ENCODE results near the gene IFI35.

The IFI35 gene

GRCh38 chr17:42980766-42981397, 25.7 kb upstream of the IFI35 start (continued):
- TF ChIP-seq TCF7L2 (IDR thresholded peaks at IDR 0.05; ENCODE audit: borderline replicate concordance, low read depth, low read length), result no peak
- TF ChIP-seq KLF7 (tag by site-specific recombination; IDR thresholded peaks at IDR 0.05; ENCODE audit: borderline replicate concordance), result no peak
- TF ChIP-seq YY1 (tag by site-specific recombination; IDR thresholded peaks at IDR 0.05), result no peak
- no peak for TF ChIP-seq ZNF157 (tag by site-specific recombination; IDR thresholded peaks at IDR 0.05)
- TF ChIP-seq ZBTB1 (tag by site-specific recombination; IDR thresholded peaks at IDR 0.05), result no peak
- no peak for TF ChIP-seq HOXA7 (CRISPR knock-in tag; IDR thresholded peaks at IDR 0.05; ENCODE audit: borderline replicate concordance)
- no peak for TF ChIP-seq ZNF184 (tag by site-specific recombination; IDR thresholded peaks at IDR 0.05)
- TF ChIP-seq GLI4 (tag by site-specific recombination; IDR thresholded peaks at IDR 0.05), result no peak
- TF ChIP-seq ZNF768 (tag by site-specific recombination; IDR thresholded peaks at IDR 0.05), result no peak
- peak; percentile 34; the same call in 1 of the 2 replicates for TF ChIP-seq ZBTB11 (tag by site-specific recombination; conservative IDR thresholded peaks at IDR 0.05; ENCODE audit: low read depth)
- TF ChIP-seq ZBTB48 (tag by site-specific recombination; IDR thresholded peaks at IDR 0.05), result peak; percentile 24; the same call in 1 of the 2 replicates
- no peak for TF ChIP-seq OSR2 (tag by site-specific recombination; IDR thresholded peaks at IDR 0.05)
- no peak for TF ChIP-seq ZNF324 (tag by site-specific recombination; IDR thresholded peaks at IDR 0.05)
- no peak for TF ChIP-seq ZXDB (tag by site-specific recombination; IDR thresholded peaks at IDR 0.05)
- no peak for TF ChIP-seq ZIC2 (tag by site-specific recombination; IDR thresholded peaks at IDR 0.05)
- TF ChIP-seq ZNF221 (tag by site-specific recombination; IDR thresholded peaks at IDR 0.05; ENCODE audit: borderline replicate concordance), result no peak
- TF ChIP-seq ZNF707 (tag by site-specific recombination; IDR thresholded peaks at IDR 0.05), result no peak
- no peak for TF ChIP-seq TRIM28 (IDR thresholded peaks at IDR 0.05; ENCODE audit: borderline replicate concordance, low read length)
- TF ChIP-seq ZNF580 (tag by site-specific recombination; IDR thresholded peaks at IDR 0.05), result peak; percentile 90
- no peak for TF ChIP-seq ZSCAN5A (tag by site-specific recombination; IDR thresholded peaks at IDR 0.05)
- TF ChIP-seq ZBTB8A (tag by site-specific recombination; IDR thresholded peaks at IDR 0.05), result 0 out of 2 replicates have a peak, but pooled peaks have one; percentile 5
- TF ChIP-seq ZBTB17 (tag by site-specific recombination; IDR thresholded peaks at IDR 0.05), result peak; percentile 90
- 0 out of 2 replicates have a peak, but pooled peaks have one; percentile 32 for TF ChIP-seq HOXC10 (CRISPR knock-in tag; IDR thresholded peaks at IDR 0.05)
- no peak for TF ChIP-seq HIC1 (tag by site-specific recombination; IDR thresholded peaks at IDR 0.05)
- TF ChIP-seq BCL11B (tag by site-specific recombination; IDR thresholded peaks at IDR 0.05; ENCODE audit: low read depth), result no peak
- no peak for TF ChIP-seq ZNF404 (tag by site-specific recombination; IDR thresholded peaks at IDR 0.05)
- TF ChIP-seq SCRT2 (tag by site-specific recombination; IDR thresholded peaks at IDR 0.05), result no peak; the same call in 1 of the 2 replicates
- TF ChIP-seq SCRT1 (tag by site-specific recombination; IDR thresholded peaks at IDR 0.05; ENCODE audit: borderline replicate concordance), result no peak
- TF ChIP-seq ZNF148 (tag by site-specific recombination; IDR thresholded peaks at IDR 0.05; ENCODE audit: borderline replicate concordance), result no peak
- no peak for TF ChIP-seq ZNF10 (tag by site-specific recombination; IDR thresholded peaks at IDR 0.05)
- peak; percentile 51 for TF ChIP-seq ZEB2 (tag by site-specific recombination; IDR thresholded peaks at IDR 0.05)

Data from HEK293 (cell line).